ENCODE data around the gene ZG16B. TPM values are rescaled to one million over a fixed set of nuclear protein-coding genes. Genes with fewer than 3 reads are reported as not detected.

Gene ZG16B
- total RNA-seq, 1 experiment from 2014 or later: 2.3 TPM

- DNase-seq (ENCODE audit: low read depth, low spot score) (no peak), ATAC-seq (no peak)
- Histone ChIP-seq H3K36me3 (ENCODE audit: control insufficient read depth in 1 of 2, insufficient read depth in 2 of 2, low read length in 2 of 2) (peaks cover 0 to 7% of the 10 kb centered on the region in 2 experiments; a peak in 1 of 4 replicates), H3K9me2 (ENCODE audit: insufficient read depth) (no peaks in the 10 kb centered on the region), H3K27me3 (ENCODE audit: insufficient read depth, low read length) (no peaks in the 10 kb centered on the region), H4K20me1 (ENCODE audit: insufficient read depth) (no peaks in the 10 kb centered on the region), H3K9ac (ENCODE audit: low read length) (no peak overlapping the region), H2AFZ (ENCODE audit: low read depth, low read length, poor library complexity, severe bottlenecking) (no peak overlapping the region), H3K27ac (ENCODE audit: low read depth, low read length) (no peak overlapping the region), H3K4me2 (ENCODE audit: low read length) (no peak overlapping the region), H3K79me2 (ENCODE audit: insufficient read depth, low read length) (no peaks in the 10 kb centered on the region; the same call in 1 of the 2 replicates), H3K4me3 (replicated peaks in 1 of 2; ENCODE audit: low read depth in 1 of 2, low read length in 2 of 2) (no peak overlapping the region), H3K4me1 (ENCODE audit: control insufficient read depth in 1 of 2, insufficient read depth in 2 of 2, low read length in 2 of 2) (peaks cover 10 to 26% of the 10 kb centered on the region in 2 experiments; a peak in 3 of 4 replicates), H3K9me3 (ENCODE audit: control insufficient read depth in 1 of 2, insufficient read depth in 1 of 2, low read depth in 1 of 2, low read length in 2 of 2) (peaks cover 2 to 6% of the 10 kb centered on the region in 2 experiments; a peak in 2 of 4 replicates)
- RAD21 ChIA-PET (ENCODE audit: low non-redundant PET in 1 of 2, low total read pairs in 2 of 2, uncharacterized antibody in 2 of 2, unreplicated experiment in 2 of 2): no interaction called here
- no TSS peak for BruUV-seq (replicated peaks)
- CTCF ChIA-PET: no interaction called here
- POLR2A ChIA-PET: no interaction called here
- no peak for TF ChIP-seq ELF1 (IDR thresholded peaks at IDR 0.05; ENCODE audit: borderline replicate concordance, low read depth)
- TF ChIP-seq SIN3A (IDR thresholded peaks at IDR 0.05; ENCODE audit: low read depth): no peak
- TF ChIP-seq SRF (IDR thresholded peaks at IDR 0.05; ENCODE audit: low read depth): no peak
- no peak for TF ChIP-seq MAX (IDR thresholded peaks at IDR 0.05)
- intact Hi-C loops (cut with micrococcal nuclease): no loop called here
Measured at GRCh38 chr16:2852731-2853507, 22.8 kb downstream of the ZG16B start.

- no TSS peak for BruUV-seq (replicated peaks)
- peaks cover 10 to 33% of the 10 kb centered on the region in 2 experiments; a peak in 3 of 4 replicates for H3K4me1 ChIP-seq (ENCODE audit: control insufficient read depth in 1 of 2, insufficient read depth in 2 of 2, low read length in 2 of 2)
- H3K9me3 ChIP-seq (ENCODE audit: control insufficient read depth in 1 of 2, insufficient read depth in 1 of 2, low read depth in 1 of 2, low read length in 2 of 2): peaks cover 2 to 6% of the 10 kb centered on the region in 2 experiments; a peak in 2 of 4 replicates
- no peaks in the 10 kb centered on the region for H3K9me2 ChIP-seq (ENCODE audit: insufficient read depth)
- H4K20me1 ChIP-seq (ENCODE audit: insufficient read depth): no peaks in the 10 kb centered on the region
- H3K4me3 ChIP-seq (replicated peaks in 1 of 2; ENCODE audit: low read depth in 1 of 2, low read length in 2 of 2): no peak overlapping the region
- H3K9ac ChIP-seq (ENCODE audit: low read length): no peak overlapping the region
- no peak overlapping the region for H3K4me2 ChIP-seq (ENCODE audit: low read length)
- CTCF ChIA-PET: interaction anchor here (1.5 kb wide), 1 partner anchor 15 kb away, joined by 6 read pairs; no protein-coding TSS in a partner anchor
- intact Hi-C loops (cut with micrococcal nuclease): no loop called here
- H3K79me2 ChIP-seq (ENCODE audit: insufficient read depth, low read length): no peaks in the 10 kb centered on the region; the same call in 1 of the 2 replicates
- H3K27ac ChIP-seq (ENCODE audit: low read depth, low read length): no peak overlapping the region
- no peaks in the 10 kb centered on the region for H3K27me3 ChIP-seq (ENCODE audit: insufficient read depth, low read length)
- DNase-seq (ENCODE audit: low read depth, low spot score): no peak
- H2AFZ ChIP-seq (ENCODE audit: low read depth, low read length, poor library complexity, severe bottlenecking): no peak overlapping the region
- RAD21 ChIA-PET (ENCODE audit: low non-redundant PET in 1 of 2, low total read pairs in 2 of 2, uncharacterized antibody in 2 of 2, unreplicated experiment in 2 of 2): no interaction called here
- H3K36me3 ChIP-seq (ENCODE audit: control insufficient read depth in 1 of 2, insufficient read depth in 2 of 2, low read length in 2 of 2): peaks cover 0 to 7% of the 10 kb centered on the region in 2 experiments; a peak in 1 of 4 replicates
- ATAC-seq: no peak
- POLR2A ChIA-PET: no interaction called here
- TF ChIP-seq ATF3 (IDR thresholded peaks at IDR 0.05) (no peak), REST (IDR thresholded peaks at IDR 0.05; ENCODE audit: low read depth) (no peak), EZH2phosphoT487 (IDR thresholded peaks at IDR 0.05; ENCODE audit: borderline replicate concordance) (no peak), MAX (IDR thresholded peaks at IDR 0.05) (no peak), FOSL1 (IDR thresholded peaks at IDR 0.05; ENCODE audit: low read depth) (no peak), EZH2 (IDR thresholded peaks at IDR 0.05) (no peak), SIN3A (IDR thresholded peaks at IDR 0.05; ENCODE audit: low read depth) (no peak), POLR2A (IDR thresholded peaks at IDR 0.05; ENCODE audit: borderline replicate concordance, extremely low read depth, insufficient read depth, insufficient read length) (no peak), ELF1 (IDR thresholded peaks at IDR 0.05; ENCODE audit: borderline replicate concordance, low read depth) (no peak), RAD21 (IDR thresholded peaks at IDR 0.05; ENCODE audit: low read depth) (no peak), SP1 (IDR thresholded peaks at IDR 0.05; ENCODE audit: low read depth) (no peak), ZNF274 (IDR thresholded peaks at IDR 0.05; ENCODE audit: low read depth, low read length) (no peak), JUND (IDR thresholded peaks at IDR 0.05) (no peak), POLR2AphosphoS5 (IDR thresholded peaks at IDR 0.05; ENCODE audit: low read depth, low read length) (no peak)
Measured at GRCh38 chr16:2853531-2854073, 23.5 kb downstream of the ZG16B start.
